IMR-90 (cell line): ENCODE results near the gene CSF2RB.

Experiments used
- BHLHE40 ChIP-seq: fragments of 150-350 bp; IDR thresholded peaks from 2 replicates; pipeline ENCODE4 v1.6.1; 2016; ENCODE audit warnings: mild to moderate bottlenecking, low read depth, low read length
- CHD1 ChIP-seq: IDR thresholded peaks from 2 replicates; pipeline ENCODE4 v1.6.1; 2012; ENCODE audit warnings: low read depth, low read length, improper control_type of control experiment
- FOS ChIP-seq: fragments of 150-350 bp; IDR thresholded peaks from 2 replicates; pipeline ENCODE4 v1.6.1; 2016; ENCODE audit warnings: low read depth, low read length
- MAFK ChIP-seq: IDR thresholded peaks from 2 replicates; pipeline ENCODE4 v1.6.1; 2012; ENCODE audit warnings: low read depth, low read length, improper control_type of control experiment
- MAZ ChIP-seq: IDR thresholded peaks from 2 replicates; pipeline ENCODE4 v1.6.1; 2012; ENCODE audit warnings: low read depth, mild to moderate bottlenecking, low read length, improper control_type of control experiment, moderate library complexity, borderline replicate concordance
- NFE2L2 ChIP-seq: fragments of 150-350 bp; IDR thresholded peaks from 2 replicates; pipeline ENCODE4 v1.6.1; 2016; ENCODE audit warnings: low read depth, mild to moderate bottlenecking, low read length
- POLR2A ChIP-seq: IDR thresholded peaks from 2 replicates; pipeline ENCODE4 v1.6.1; 2012; ENCODE audit warnings: mild to moderate bottlenecking, low read depth, low read length
- RAD21 ChIP-seq: IDR thresholded peaks from 2 replicates; pipeline ENCODE4 v1.6.1; 2012; ENCODE audit warnings: low read length, improper control_type of control experiment
- RCOR1 ChIP-seq: IDR thresholded peaks from 2 replicates; pipeline ENCODE4 v1.6.1; 2012; ENCODE audit warnings: mild to moderate bottlenecking, low read length, improper control_type of control experiment; ENCODE audit not compliant: insufficient replicate concordance
- RFX5 ChIP-seq: IDR thresholded peaks from 2 replicates; pipeline ENCODE4 v1.8.0; 2012; ENCODE audit warnings: low read depth, mild to moderate bottlenecking, low read length, moderate library complexity
- SMC3 ChIP-seq: fragments of 150-350 bp; IDR thresholded peaks from 2 replicates; pipeline ENCODE4 v1.6.1; 2016; ENCODE audit warnings: low read depth, mild to moderate bottlenecking, antibody characterized with exemption, low read length, moderate library complexity
- TF ChIP-seq, protein P1 (sequence below): conservative IDR thresholded peaks from 2 replicates; pipeline ENCODE4 v1.5.1; 2012; ENCODE audit warnings: mild to moderate bottlenecking, low read depth, low read length, improper control_type of control experiment
- TF ChIP-seq, protein P2 (sequence below): fragments of 150-350 bp; IDR thresholded peaks from 2 replicates; pipeline ENCODE4 v1.6.1; 2017; ENCODE audit warnings: mild to moderate bottlenecking, antibody characterized with exemption, low read length, low read depth
- TF ChIP-seq, protein P3 (sequence below): fragments of 150-350 bp; IDR thresholded peaks from 2 replicates; pipeline ENCODE4 v1.6.1; 2016; ENCODE audit warnings: low read depth, mild to moderate bottlenecking, low read length, moderate library complexity, borderline replicate concordance

DNA sequence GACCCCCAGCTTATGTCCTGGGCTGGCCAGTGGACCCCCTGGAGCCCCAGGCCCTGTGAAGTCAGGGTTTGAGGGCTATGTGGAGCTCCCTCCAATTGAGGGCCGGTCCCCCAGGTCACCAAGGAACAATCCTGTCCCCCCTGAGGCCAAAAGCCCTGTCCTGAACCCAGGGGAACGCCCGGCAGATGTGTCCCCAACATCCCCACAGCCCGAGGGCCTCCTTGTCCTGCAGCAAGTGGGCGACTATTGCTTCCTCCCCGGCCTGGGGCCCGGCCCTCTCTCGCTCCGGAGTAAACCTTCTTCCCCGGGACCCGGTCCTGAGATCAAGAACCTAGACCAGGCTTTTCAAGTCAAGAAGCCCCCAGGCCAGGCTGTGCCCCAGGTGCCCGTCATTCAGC is 24.6 kb downstream of the CSF2RB start:
- TF ChIP-seq, protein P1, sequence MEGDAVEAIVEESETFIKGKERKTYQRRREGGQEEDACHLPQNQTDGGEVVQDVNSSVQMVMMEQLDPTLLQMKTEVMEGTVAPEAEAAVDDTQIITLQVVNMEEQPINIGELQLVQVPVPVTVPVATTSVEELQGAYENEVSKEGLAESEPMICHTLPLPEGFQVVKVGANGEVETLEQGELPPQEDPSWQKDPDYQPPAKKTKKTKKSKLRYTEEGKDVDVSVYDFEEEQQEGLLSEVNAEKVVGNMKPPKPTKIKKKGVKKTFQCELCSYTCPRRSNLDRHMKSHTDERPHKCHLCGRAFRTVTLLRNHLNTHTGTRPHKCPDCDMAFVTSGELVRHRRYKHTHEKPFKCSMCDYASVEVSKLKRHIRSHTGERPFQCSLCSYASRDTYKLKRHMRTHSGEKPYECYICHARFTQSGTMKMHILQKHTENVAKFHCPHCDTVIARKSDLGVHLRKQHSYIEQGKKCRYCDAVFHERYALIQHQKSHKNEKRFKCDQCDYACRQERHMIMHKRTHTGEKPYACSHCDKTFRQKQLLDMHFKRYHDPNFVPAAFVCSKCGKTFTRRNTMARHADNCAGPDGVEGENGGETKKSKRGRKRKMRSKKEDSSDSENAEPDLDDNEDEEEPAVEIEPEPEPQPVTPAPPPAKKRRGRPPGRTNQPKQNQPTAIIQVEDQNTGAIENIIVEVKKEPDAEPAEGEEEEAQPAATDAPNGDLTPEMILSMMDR = no peak
- TF ChIP-seq SMC3 (no peak), BHLHE40 (no peak), POLR2A (no peak), MAZ (no peak), FOS (no peak), RAD21 (no peak), MAFK (no peak), RFX5 (no peak), RCOR1 (no peak), NFE2L2 (no peak), CHD1 (no peak)
- TF ChIP-seq, protein P2, sequence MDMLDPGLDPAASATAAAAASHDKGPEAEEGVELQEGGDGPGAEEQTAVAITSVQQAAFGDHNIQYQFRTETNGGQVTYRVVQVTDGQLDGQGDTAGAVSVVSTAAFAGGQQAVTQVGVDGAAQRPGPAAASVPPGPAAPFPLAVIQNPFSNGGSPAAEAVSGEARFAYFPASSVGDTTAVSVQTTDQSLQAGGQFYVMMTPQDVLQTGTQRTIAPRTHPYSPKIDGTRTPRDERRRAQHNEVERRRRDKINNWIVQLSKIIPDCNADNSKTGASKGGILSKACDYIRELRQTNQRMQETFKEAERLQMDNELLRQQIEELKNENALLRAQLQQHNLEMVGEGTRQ = no peak
- TF ChIP-seq, protein P3, sequence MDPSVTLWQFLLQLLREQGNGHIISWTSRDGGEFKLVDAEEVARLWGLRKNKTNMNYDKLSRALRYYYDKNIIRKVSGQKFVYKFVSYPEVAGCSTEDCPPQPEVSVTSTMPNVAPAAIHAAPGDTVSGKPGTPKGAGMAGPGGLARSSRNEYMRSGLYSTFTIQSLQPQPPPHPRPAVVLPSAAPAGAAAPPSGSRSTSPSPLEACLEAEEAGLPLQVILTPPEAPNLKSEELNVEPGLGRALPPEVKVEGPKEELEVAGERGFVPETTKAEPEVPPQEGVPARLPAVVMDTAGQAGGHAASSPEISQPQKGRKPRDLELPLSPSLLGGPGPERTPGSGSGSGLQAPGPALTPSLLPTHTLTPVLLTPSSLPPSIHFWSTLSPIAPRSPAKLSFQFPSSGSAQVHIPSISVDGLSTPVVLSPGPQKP = no peak
